NCI-H1417 (cell line): ENCODE measurements around the gene H6PD.

ENCODE experiments used
- DNase-seq, 3 experiments: peaks; one replicate each; lab custom pipeline; 2025; lab: John Stamatoyannopoulos, UW

Gene H6PD

GRCh38 chr1:9317072-9317471 is 82.5 kb downstream of the H6PD start:
- no peak for DNase-seq

GRCh38 chr1:9317591-9318417 is 83.2 kb downstream of the H6PD start:
- DNase-seq: peak in 2 of 3 experiments; percentile 6 to 10

- no peak for DNase-seq
These were observed 84.7 kb downstream of the H6PD start for GRCh38 chr1:9319208-9319788.

- no peak for DNase-seq
These were observed 85.4 kb downstream of the H6PD start for GRCh38 chr1:9319789-9320519.
